ENCODE results near the gene ZSCAN18. TPM values are rescaled to one million over a fixed set of nuclear protein-coding genes. Genes with fewer than 3 reads are reported as not detected.

Gene ZSCAN18
- total RNA-seq, 1 donor from 2014 or later: 19.7 TPM

DNA sequence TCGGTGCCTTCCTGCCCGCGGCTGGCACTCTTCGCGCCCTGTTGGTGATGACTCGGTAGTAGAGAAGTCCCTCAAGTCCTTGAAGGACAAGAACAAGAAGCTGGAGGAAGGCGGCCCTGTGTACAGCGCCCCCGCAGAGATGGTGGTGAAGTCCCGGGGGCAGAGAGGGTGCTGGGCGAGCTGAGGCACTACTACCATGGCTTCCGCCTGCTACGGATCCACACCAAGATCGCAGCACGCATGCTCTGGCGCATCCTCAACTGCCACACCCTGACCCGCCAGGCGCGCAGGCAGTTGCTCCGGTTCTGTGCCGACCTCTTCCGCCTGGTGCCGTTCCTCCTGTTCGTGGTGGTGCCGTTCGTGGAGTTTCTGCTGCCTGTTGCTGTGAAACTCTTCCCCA lies 53.1 kb downstream of the ZSCAN18 start:
- DNase-seq (ENCODE audit: low read depth, low spot score): no peak

DNA sequence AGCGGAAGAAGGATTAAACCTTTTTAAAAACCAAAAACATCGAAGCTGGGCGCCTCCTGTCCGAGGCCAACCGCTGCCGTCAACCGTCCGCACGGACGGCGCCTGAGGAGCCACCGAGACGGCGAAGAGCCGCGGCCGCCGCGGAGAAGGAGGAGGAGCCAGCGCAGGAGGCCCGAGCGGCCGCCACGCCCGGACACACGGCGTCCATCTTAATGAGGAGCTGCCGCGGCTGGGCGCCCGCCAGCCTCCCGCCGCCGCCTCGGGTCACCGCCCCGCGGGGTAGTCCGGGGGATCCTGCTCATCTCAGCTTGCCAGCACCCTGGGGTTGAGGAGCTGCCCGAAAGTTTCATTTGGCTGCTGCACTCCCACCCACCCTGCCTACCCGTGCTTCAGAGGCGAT lies 53.6 kb downstream of the ZSCAN18 start:
- DNase-seq (ENCODE audit: low read depth, low spot score): no peak

DNA sequence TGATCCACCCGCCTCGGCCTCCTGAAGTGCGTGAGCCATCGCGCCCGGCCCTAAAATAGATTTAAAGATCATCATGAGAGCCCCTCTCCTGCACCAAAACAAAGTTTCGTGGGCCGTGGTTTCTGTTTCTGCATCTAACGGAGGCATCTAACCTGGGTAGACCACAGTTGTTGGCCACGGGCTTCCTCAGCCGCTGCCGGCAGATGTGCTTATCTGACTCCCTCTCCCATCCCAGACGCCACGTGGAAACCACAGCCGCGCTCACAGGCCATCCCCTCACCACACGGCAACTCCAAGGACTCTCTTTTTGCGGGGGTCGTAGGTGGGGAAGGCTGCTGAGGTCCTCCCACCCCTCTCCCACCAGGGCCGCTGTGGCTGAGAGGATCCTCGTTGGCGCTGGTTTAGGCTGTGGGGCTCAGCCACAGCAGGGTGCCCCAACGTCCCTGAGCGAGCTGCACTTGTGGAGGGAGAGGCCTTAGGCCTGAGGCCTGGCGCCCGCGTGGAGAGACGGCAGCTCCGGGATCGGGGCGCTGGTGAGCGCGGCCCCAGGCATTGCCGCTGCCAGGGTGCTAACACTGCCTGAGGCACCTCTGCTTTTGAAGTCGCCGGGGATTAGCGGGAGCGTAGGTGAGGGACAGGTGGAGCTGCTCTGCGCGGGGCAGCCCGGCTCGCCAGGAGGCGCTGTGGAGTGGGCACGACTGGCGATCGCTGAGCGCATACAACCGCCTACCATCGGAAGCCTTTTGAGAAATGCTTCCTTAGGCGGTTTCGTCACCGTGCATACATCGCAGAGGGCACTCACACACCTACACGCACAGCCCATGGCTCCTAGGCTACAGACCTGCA lies 55.3 kb downstream of the ZSCAN18 start:
- DNase-seq (ENCODE audit: low read depth, low spot score): no peak

DNA sequence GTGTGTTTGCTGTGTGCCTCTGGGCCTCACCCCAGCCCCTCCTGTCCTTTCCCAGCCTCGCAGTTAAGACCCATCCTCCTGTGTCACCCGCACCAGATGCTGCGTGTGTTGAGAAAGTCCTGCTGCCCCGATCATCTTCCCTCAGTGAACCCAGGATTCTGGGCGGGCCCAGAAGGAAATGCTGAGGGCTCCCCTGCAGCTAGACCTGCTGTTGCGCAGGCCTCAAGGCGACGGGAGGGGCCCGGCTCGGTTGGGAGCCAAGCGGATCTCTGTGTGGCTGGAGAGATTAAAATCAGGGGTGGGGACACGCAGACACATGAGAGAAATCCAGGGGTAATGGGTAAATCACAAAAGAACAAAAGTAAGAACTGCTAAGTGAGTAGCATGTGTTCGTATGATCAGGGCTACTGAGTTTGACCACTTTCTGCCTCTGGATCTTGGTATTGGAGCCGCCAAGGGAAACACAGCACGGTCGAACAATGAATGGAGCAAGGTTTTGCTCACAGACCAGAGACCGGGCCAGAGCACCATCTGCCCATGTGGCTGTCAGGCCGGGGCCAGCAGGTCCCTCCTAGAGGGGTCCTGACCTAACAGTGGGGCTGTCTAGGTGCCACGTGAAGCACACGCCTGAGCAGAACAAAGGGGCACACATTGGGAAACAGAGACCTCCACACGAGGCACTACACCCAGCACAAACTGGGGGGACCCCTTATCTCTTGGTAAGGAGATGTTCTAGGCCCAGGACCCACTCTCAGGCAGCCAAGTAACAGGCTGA lies 57.1 kb downstream of the ZSCAN18 start:
- no peak for DNase-seq (ENCODE audit: low read depth, low spot score)

DNA sequence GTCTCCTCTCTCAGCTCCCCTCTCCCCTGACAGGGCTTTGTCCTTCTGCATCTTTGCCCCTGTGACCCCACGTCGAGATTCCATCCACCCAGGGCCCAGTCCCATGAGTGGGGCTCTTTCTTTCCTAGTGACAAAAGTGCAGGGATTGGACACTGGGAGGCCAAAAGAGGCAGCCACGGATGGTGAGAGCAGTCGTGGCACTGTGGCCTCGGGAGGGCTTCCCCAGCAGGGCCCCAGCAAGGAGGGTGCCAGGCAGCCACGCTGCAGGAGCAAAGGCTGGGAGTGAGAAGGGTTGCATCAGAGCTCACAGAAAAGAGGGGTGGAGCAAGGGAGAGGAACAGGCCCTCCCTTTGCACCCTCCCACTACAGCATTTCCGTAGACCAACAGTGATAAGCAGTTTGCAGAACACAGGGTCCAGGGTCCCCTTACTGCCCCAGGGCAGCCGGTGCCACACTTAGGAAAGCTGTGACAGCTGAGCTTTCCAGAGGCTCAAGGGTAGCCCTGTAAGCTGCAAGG lies 59.3 kb downstream of the ZSCAN18 start:
- no peak for DNase-seq (ENCODE audit: low read depth, low spot score)

DNA sequence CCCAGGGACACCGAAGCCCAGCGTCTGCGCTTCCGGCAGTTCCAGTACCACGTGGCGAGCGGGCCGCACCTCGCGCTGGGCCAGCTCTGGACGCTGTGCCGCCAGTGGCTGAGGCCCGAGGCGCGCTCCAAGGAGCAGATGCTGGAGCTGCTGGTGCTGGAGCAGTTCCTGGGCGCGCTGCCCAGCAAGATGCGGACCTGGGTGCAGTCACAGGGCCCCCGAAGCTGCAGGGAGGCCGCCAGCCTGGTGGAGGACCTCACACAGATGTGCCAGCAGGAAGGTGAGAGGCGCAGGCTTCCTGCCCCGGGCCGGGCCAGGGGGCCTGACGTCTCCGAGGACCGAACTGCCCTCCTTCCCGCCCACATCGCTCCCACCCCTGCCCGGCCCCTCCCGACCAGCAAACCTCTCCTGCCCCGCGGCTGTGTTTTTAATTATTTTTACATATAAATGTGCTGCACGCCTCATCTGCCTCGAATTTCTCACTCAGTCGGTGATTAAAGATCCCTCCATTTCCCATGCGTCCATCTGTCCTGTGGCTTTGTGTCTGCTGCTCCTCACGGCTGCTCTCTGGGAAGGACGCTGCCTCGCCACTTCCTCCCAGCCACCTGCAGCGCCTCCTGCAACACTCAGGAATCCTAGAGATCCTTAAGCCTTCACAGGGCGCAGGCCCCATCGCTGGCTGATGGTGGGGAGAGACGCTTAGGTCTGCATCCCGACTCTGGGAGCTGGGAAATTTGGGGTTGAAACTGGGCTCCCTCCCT lies 59.9 kb downstream of the ZSCAN18 start:
- no peak for DNase-seq (ENCODE audit: low read depth, low spot score)

DNA sequence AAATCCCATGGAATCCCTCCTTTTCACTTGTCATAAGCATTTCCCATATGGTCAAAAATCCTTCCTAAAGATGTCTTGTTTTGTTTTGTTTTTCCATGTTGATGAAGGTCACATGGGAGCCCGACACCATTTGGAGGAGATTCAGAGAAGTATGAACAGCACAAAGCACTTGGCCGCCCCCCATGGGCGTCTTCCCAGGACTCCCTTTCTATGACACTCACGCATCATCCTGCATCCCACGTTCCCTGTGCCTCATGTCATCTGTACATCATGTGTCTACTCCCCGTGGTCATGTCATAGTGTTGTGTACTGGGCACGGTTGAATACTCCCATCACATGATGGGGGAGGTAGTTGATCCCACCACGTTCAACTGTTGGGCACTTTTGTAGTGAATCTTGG lies 62.2 kb downstream of the ZSCAN18 start:
- DNase-seq (ENCODE audit: low read depth, low spot score): no peak

DNA sequence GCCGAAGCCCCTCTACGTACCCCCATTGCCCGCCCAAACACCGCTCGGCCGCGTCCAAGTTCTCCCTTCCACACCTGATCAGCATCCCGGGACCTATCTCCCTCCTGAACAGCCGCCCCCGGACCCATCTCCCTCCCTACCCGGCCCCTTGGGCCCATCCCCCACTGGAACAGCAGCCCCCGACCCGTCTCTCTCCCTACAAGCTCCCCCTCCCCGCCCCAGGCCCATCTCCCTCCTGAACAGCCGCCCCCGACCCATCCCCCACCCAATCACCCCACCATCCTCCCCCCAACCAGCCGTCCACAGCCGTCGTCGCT lies 63.6 kb downstream of the ZSCAN18 start:
- no peak for DNase-seq (ENCODE audit: low read depth, low spot score)

Other genes starting within 250 kb of the ZSCAN18 start
- 20.7 and 21.5 TPM in 2 replicates for gene ZNF587, start 248.4 kb downstream of the ZSCAN18 start, total RNA-seq
- 6.1 and 10.8 TPM in 2 replicates for gene ZNF814, start 209.2 kb downstream of the ZSCAN18 start, total RNA-seq
- 9.6 and 16.7 TPM in 2 replicates for gene ZNF417, start 181.6 kb downstream of the ZSCAN18 start, total RNA-seq
- gene ZNF418, start 162.8 kb downstream of the ZSCAN18 start, total RNA-seq: 4.6 and 6.6 TPM in 2 replicates
- 4.4 and 5.6 TPM in 2 replicates for gene ZNF256, start 150.5 kb downstream of the ZSCAN18 start, total RNA-seq
- 0.20 TPM in 1 of 2 replicates, not detected in the other for gene C19orf18, start 123.7 kb downstream of the ZSCAN18 start, total RNA-seq
- 8.3 and 12.6 TPM in 2 replicates for gene ZNF606, start 95.4 kb downstream of the ZSCAN18 start, total RNA-seq
- gene ZSCAN1, start 64.2 kb downstream of the ZSCAN18 start, total RNA-seq: not detected in 2 replicates
- 0.46 and 3.2 TPM in 2 replicates for gene ZNF135, start 38.9 kb downstream of the ZSCAN18 start, total RNA-seq
- gene ZNF329, start 52.6 kb upstream of the ZSCAN18 start, total RNA-seq: 10.0 and 12.5 TPM in 2 replicates
- gene ZNF274, start 84.8 kb upstream of the ZSCAN18 start, total RNA-seq: 19.7 and 28.6 TPM in 2 replicates
- gene ZNF544, start 130.7 kb upstream of the ZSCAN18 start, total RNA-seq: 54.7 and 73.2 TPM in 2 replicates
- gene ZNF8, start 180.7 kb upstream of the ZSCAN18 start, total RNA-seq: 3.7 and 3.8 TPM in 2 replicates
- 13.2 and 19.3 TPM in 2 replicates for gene ERVK3-1, start 207.1 kb upstream of the ZSCAN18 start, total RNA-seq
- gene ZSCAN22, start 228.8 kb upstream of the ZSCAN18 start, total RNA-seq: 1.8 and 3.2 TPM in 2 replicates